Parathyroid adenoma (tissue), 2 donors: ENCODE results near the gene PTPRF.

Experiments used
- H2AFZ ChIP-seq: fragments of 300-600 bp; sonication (generic); one replicate; pipeline ENCODE4 v1.7.0; 2017; ENCODE audit warnings: antibody characterized with exemption, mild to moderate bottlenecking
- H3K27ac ChIP-seq: fragments of 300-600 bp; sonication (generic); one replicate; pipeline ENCODE4 v1.7.0; 2017
- H3K27me3 ChIP-seq: fragments of 300-600 bp; sonication (generic); one replicate; pipeline ENCODE4 v1.7.0; 2017; ENCODE audit warnings: low read length; ENCODE audit not compliant: control insufficient read depth, insufficient read depth
- H3K36me3 ChIP-seq: fragments of 300-600 bp; sonication (generic); one replicate; pipeline ENCODE4 v1.7.0; 2017; ENCODE audit warnings: low read length; ENCODE audit not compliant: control insufficient read depth, insufficient read depth
- H3K4me1 ChIP-seq: fragments of 300-600 bp; sonication (generic); one replicate; pipeline ENCODE4 v1.7.0; 2017; ENCODE audit warnings: control low read depth
- H3K4me2 ChIP-seq: fragments of 300-600 bp; sonication (generic); one replicate; pipeline ENCODE4 v1.7.0; 2017; ENCODE audit warnings: low read length
- H3K4me3 ChIP-seq: fragments of 300-600 bp; sonication (generic); one replicate; pipeline ENCODE4 v1.7.0; 2017; ENCODE audit warnings: low read depth, low read length
- H3K79me2 ChIP-seq: fragments of 300-600 bp; sonication (generic); one replicate; pipeline ENCODE4 v1.7.0; 2017; ENCODE audit warnings: control low read depth
- H3K9ac ChIP-seq: fragments of 300-600 bp; sonication (generic); one replicate; pipeline ENCODE4 v1.7.0; 2017; ENCODE audit warnings: mild to moderate bottlenecking
- H3K9me3 ChIP-seq: fragments of 300-600 bp; sonication (generic); one replicate; pipeline ENCODE4 v1.7.0; 2017; ENCODE audit warnings: low read length; ENCODE audit not compliant: control insufficient read depth
- CTCF ChIP-seq: fragments of 300-600 bp; sonication (generic); IDR thresholded peaks from one replicate; pipeline ENCODE4 v1.7.0; 2017; ENCODE audit warnings: antibody characterized with exemption, mild to moderate bottlenecking
- donor health status: primary hyperparathyroidism.

The PTPRF gene

GRCh38 chr1:43668956-43669355 is 138.3 kb downstream of the PTPRF start:
- H3K9me3 ChIP-seq: no peaks in the 10 kb centered on the region
- no peaks in the 10 kb centered on the region for H3K4me1 ChIP-seq
- no peak overlapping the region for H3K9ac ChIP-seq
- H3K4me2 ChIP-seq: no peak overlapping the region
- H3K4me3 ChIP-seq: no peak overlapping the region
- TF ChIP-seq CTCF: no peak
- H3K79me2 ChIP-seq: peaks cover 8% of the 10 kb centered on the region
- no peak overlapping the region for H3K27ac ChIP-seq
- no peak overlapping the region for H2AFZ ChIP-seq
- H3K36me3 ChIP-seq: no peaks in the 10 kb centered on the region
- H3K27me3 ChIP-seq: no peaks in the 10 kb centered on the region

- H3K4me3 ChIP-seq: no peak overlapping the region
Measured at GRCh38 chr1:43669878-43670277, 139.2 kb downstream of the PTPRF start.

GRCh38 chr1:43671193-43671592 is 140.5 kb downstream of the PTPRF start:
- no peak overlapping the region for H2AFZ ChIP-seq
- no peak overlapping the region for H3K27ac ChIP-seq
- H3K4me2 ChIP-seq: no peak overlapping the region
- no peak overlapping the region for H3K4me3 ChIP-seq
- H3K4me1 ChIP-seq: no peaks in the 10 kb centered on the region
- H3K27me3 ChIP-seq: no peaks in the 10 kb centered on the region
- H3K36me3 ChIP-seq: no peaks in the 10 kb centered on the region
- no peak overlapping the region for H3K9ac ChIP-seq
- no peaks in the 10 kb centered on the region for H3K9me3 ChIP-seq
- TF ChIP-seq CTCF: no peak
- peaks cover 4% of the 10 kb centered on the region for H3K79me2 ChIP-seq

More at GRCh38 chr1:43669878-43670277, 139.2 kb downstream of the PTPRF start:
- H3K4me1 ChIP-seq: no peaks in the 10 kb centered on the region
- no peak overlapping the region for H3K27ac ChIP-seq
- no peak overlapping the region for H3K9ac ChIP-seq
- H3K27me3 ChIP-seq: no peaks in the 10 kb centered on the region
- H3K4me2 ChIP-seq: no peak overlapping the region
- no peak for TF ChIP-seq CTCF
- peaks cover 6% of the 10 kb centered on the region for H3K79me2 ChIP-seq
- H3K36me3 ChIP-seq: no peaks in the 10 kb centered on the region
- no peaks in the 10 kb centered on the region for H3K9me3 ChIP-seq
- no peak overlapping the region for H2AFZ ChIP-seq

DNA sequence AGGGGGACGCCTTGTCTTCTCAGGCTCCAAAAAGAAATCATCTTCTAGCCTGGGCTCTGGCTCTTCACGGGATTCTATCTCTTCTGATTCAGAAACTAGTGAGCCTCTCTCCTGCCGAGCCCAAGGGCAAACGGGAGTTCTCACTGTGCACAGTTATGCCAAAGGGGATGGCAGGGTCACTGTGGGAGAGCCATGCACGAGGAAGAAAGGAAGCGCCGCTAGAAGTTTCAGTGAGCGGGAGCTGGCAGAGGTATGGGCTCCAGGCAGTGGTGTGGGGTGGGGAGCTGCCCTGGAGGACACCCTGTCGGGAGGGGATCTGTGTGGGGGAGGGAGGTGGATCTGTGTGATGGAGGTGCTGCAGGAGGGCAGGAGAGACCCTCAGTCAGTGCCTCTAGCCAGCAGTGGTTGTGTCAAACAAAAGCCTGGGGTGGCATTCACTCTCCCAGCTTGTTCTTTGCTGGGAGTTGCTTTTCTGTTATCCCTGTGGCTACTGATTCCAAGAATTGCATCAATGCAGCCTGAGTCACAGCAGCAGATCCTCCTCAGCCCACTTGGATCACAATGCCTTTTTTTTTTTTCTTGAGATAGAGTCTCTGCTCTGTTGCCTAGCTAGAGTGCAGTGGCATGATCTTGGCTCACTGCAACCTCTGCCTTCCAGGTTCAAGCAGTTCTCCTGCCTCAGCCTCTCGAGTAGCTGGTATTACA is 141.1 kb downstream of the PTPRF start:
- TF ChIP-seq CTCF: no peak
- H3K36me3 ChIP-seq: no peaks in the 10 kb centered on the region

DNA sequence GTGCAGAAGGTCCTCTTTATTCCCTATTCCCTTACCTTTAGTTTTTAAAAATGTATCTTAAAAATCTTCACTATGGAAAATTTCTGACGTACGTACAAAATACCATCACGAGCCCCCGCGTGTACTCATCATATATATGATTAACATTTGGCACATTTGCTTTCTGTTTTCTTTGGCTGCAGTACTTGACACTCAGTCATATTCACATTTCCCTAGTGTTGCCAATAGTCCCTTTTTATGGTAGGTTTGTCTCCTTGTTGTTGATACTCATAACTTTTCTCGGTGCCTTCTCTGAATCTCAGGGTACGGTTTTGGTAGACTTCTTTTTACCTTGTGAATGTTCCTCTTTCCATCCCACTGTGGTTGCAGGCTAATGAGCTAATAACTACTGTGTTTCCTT is 142.6 kb downstream of the PTPRF start:
- no peaks in the 10 kb centered on the region for H3K36me3 ChIP-seq
- TF ChIP-seq CTCF: no peak
- no peak overlapping the region for H3K9ac ChIP-seq
- no peaks in the 10 kb centered on the region for H3K4me1 ChIP-seq
- H3K27me3 ChIP-seq: no peaks in the 10 kb centered on the region
- no peak overlapping the region for H3K4me3 ChIP-seq
- H3K9me3 ChIP-seq: no peaks in the 10 kb centered on the region
- H3K79me2 ChIP-seq: no peaks in the 10 kb centered on the region
- H3K27ac ChIP-seq: no peak overlapping the region
- H2AFZ ChIP-seq: no peak overlapping the region
- H3K4me2 ChIP-seq: no peak overlapping the region

More for the DNA sequence above, 141.1 kb downstream of the PTPRF start:
- Histone ChIP-seq H3K4me1 (no peaks in the 10 kb centered on the region), H2AFZ (no peak overlapping the region), H3K9me3 (no peaks in the 10 kb centered on the region), H3K27ac (no peak overlapping the region), H3K9ac (no peak overlapping the region), H3K79me2 (peaks cover 3% of the 10 kb centered on the region), H3K4me3 (no peak overlapping the region), H3K4me2 (no peak overlapping the region), H3K27me3 (no peaks in the 10 kb centered on the region)
